ENCODE results near the gene DMAC1.

DMAC1 gene

GRCh38 chr9:7782400-7783120 is 17.0 kb downstream of the DMAC1 start:
- peak in 1 of 5 experiments; percentile 9 for DNase-seq

DNA sequence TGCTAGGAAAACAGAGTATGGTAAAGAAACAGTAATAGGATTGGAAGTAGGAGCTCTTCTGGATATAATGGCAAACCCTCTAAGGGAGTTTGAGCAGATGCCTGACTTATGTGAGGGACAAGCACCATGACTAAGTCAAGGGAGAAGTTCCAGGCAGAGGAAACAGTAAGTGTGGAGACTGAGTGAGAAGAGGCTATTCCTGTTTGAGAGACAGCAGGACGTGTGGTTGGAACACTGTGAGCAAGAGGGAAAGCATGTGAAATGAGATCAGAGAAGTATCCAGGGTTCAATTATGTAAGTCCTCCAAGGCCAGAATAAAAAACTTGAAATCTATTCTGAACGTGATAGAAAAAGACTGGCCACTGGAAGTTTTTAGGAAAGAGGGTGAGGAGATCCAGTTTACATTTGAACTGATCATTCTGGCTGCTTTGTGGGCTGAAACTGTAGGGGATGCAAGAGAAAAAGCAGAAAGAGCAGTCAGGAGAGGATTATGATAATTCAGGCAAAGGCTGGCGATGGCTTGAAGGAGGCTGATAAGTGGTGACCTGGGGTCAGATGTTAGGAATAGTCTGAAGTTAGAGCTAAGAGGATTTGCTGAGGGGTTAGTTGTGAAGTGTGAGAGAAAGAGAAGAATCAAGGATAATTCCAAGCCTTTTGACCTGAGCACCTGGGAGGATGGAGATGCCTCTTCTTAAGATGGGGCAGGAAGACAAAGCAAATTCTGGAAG is 19.2 kb downstream of the DMAC1 start:
- DNase-seq: no peak

DNA sequence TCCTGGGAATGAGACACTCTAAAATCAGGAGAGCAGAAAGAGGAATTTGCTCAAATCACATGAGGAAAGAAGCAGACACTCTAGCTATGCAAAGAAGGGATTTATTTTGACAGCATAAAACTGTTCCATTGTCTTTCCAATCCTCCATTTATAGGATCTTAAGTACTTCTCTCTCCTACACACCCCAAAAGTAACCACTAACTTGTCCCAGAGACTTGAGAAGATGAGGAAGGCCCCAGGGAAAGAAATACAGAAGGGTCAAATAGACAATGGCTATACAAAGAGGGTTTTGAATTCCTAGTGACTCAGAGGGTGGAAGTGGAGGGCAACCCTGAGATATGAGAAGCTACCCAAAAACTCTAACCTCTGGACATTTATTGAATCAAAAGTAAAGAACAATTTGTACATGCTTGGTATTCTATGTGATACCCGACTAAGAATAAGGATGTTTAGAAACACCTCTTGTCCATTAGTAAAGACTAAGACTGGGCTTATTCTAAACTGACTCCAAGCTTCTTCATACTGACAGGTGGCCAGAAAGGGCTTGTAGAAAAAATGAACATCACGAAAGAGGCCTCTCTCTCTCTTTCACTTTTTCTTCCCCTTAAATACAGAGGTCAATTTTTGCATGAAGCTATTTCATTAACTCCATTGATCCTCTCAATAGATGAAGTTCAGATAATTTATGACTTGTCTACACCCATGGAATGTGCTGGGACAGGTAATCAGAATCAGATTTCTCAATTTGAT is 20.6 kb downstream of the DMAC1 start:
- DNase-seq: no peak

DNA sequence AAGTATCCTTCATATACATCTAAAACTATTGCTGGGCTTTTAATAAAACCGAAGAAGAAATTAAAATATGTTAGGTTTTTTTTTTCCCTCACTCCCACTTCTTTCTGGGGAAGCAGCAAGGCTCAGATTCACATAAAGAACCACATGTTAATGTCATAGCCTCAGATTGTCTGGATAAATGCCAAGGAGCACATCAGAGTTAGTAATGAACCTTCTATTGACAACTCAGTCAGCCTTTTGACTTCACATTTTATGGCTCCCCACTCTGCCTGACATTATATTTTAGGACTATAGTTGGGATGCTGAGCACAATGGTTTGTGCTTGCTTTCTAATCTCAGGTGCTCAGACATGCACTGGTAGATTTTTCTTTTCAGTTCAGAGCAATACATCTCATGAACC is 21.8 kb downstream of the DMAC1 start:
- no peak for DNase-seq

DNA sequence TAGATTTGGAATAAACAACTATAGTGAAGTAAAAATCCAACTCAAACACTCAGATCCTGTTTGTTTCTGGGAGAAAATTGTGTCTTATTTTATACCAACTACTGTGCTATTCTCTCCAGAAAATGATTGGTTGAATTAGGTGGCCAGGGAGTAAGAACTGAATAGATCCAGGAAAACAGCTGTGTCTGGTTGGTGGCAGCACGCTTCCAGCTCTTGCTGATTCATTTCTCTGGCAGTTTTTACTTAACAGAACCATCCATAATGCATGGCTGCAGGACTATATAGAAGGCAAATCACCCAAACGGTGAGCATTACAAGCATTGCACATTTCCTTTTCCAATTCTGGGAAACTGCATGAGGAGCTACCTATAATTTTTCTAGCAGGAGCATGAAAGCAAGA is 29.5 kb downstream of the DMAC1 start:
- no peak for DNase-seq

DNA sequence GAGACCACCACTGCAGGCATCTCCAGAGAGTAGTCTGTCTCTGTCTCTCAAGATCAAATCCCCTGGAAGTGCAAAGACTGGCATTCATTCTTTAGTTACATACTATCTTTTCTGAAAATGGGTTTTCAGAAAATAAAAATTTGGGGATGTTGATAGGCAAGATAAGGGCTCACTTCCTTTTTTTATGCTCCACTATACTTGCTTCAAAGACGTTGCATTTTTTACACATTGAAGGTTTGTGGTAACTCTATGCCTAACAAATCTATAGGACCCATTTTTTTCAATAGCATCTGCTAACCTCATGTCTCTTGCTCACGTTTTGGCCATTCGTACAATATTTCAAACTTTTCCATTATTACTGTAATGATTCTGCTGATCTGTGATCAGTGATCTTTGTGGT is 37.0 kb downstream of the DMAC1 start:
- no peak for DNase-seq

DNA sequence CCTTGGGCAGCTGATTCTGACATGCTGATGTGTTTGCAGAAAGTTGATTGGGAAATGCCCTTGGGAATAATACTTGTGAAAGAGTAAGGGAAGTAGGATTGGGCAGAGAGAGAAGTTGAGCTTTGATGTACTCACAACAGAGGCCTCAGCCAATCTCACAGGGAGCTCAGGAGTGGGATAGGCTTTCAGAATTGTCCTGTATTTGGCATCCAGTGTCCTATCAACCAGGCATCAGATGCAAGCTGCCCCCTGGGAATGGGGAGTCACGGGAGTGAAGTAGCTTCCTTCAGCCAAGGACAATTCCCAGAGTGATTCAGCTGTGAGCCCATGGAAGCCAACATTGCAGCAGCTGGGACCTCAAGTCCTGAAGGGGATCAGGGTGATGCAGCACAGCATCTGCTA is 39.6 kb downstream of the DMAC1 start:
- DNase-seq: no peak

DNA sequence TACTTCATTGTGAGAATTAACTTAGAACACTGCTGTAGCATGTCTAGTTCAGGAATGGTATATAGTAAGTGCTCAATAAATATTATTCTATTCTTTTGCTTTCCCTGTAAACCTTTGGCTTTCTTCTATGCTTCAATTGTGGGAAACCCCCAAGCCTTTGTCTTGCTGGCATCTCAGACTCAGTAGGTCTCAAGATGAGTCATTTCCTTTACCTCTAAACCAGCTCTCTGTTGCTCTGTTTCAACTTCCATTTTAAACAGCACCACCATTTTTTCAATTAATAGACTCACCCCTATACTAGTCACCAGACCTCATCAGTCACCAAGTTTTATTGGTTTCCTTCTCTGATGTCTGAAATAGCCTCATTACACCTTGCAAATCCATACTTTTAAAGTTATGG is 43.5 kb downstream of the DMAC1 start:
- peak in 1 of 5 experiments; percentile 92 for DNase-seq

- no peak for DNase-seq
Observed at GRCh38 chr9:7752481-7752880, 47.1 kb downstream of the DMAC1 start.

All from T-helper 2 cell (primary cell).